ENCODE measurements around the gene TSPAN5. TPM values are rescaled to one million over a fixed set of nuclear protein-coding genes. Genes with fewer than 3 reads are reported as not detected.

TSPAN5 gene
- total and polyA plus RNA-seq, 2 experiments from 2014 or later = 22.4 to 35.9 TPM

DNA sequence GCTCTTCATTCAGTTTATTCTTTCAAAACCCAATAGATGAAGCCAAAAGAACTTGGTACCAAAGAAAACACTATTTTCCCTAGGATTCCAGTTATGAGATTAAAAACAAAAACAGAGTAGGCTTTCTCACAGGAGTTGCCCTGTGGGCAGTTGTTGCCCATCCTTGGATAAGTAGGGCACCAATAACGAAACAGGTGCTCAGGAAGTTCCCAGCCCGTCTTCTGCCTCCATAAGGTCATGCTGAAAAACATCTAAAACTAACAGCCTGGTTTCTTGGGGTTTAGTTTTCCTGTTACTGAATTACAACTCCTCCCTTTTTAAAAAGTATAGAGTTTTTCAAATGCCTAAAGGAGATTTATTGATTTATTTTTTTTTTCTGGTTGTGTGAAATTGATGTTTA lies 14.7 kb downstream of the TSPAN5 start:
- H2AFZ ChIP-seq = no peak overlapping the region
- no peak for DNase-seq (ENCODE audit: low spot score)
- no peaks in the 10 kb centered on the region for H3K36me3 ChIP-seq (replicated peaks; ENCODE audit: insufficient read depth, low read depth)
- TF ChIP-seq, protein P1, sequence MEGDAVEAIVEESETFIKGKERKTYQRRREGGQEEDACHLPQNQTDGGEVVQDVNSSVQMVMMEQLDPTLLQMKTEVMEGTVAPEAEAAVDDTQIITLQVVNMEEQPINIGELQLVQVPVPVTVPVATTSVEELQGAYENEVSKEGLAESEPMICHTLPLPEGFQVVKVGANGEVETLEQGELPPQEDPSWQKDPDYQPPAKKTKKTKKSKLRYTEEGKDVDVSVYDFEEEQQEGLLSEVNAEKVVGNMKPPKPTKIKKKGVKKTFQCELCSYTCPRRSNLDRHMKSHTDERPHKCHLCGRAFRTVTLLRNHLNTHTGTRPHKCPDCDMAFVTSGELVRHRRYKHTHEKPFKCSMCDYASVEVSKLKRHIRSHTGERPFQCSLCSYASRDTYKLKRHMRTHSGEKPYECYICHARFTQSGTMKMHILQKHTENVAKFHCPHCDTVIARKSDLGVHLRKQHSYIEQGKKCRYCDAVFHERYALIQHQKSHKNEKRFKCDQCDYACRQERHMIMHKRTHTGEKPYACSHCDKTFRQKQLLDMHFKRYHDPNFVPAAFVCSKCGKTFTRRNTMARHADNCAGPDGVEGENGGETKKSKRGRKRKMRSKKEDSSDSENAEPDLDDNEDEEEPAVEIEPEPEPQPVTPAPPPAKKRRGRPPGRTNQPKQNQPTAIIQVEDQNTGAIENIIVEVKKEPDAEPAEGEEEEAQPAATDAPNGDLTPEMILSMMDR (IDR thresholded peaks at IDR 0.05; ENCODE audit: poor library complexity) = no peak
- TF ChIP-seq EZH2 (IDR thresholded peaks at IDR 0.05; ENCODE audit: borderline replicate concordance) (no peak), EZH2phosphoT487 (IDR thresholded peaks at IDR 0.05; ENCODE audit: low read depth, severe bottlenecking, unreplicated experiment) (no peak)
- no peaks in the 10 kb centered on the region for H3K9me2 ChIP-seq (replicated peaks; ENCODE audit: insufficient read depth)
- H3K27ac ChIP-seq = no peak overlapping the region
- WGBS (ENCODE audit: low lambda C conversion rate, missing lambda C conversion rate) = 97% methylated on average over 2 of the region's 2 CpGs
- H3K4me2 ChIP-seq = no peak overlapping the region
- no peaks in the 10 kb centered on the region for H3K4me1 ChIP-seq (ENCODE audit: insufficient read depth)
- H4K20me1 ChIP-seq (ENCODE audit: insufficient read depth, poor library complexity, severe bottlenecking) = no peaks in the 10 kb centered on the region
- no peak overlapping the region for H3K4me3 ChIP-seq
- H3K79me2 ChIP-seq = peaks cover 68% of the 10 kb centered on the region
- no peaks in the 10 kb centered on the region for H3K27me3 ChIP-seq
- no peaks in the 10 kb centered on the region for H3K9me3 ChIP-seq (ENCODE audit: low read depth)

DNA sequence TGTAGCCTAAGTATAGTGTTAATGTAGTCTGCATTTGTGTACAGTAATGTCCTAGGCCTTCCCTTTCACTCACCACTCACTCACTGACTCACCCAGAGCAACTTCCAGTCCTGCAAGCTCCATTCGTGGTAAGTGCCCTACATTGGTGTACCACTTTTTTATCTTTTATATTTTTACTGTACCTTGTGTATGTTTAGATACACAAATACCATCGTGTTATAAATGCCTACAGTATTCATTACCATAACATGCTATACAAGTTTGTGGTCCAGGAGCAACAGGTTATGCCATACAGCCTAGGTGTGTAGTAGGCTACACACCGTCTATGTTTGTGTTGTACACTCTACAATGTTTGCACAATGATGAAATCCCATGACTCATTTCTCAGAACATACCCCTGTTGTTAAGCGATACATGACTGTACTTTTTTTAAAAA lies 15.4 kb downstream of the TSPAN5 start:
- DNase-seq (ENCODE audit: low spot score) = peak; percentile 35
- Histone ChIP-seq H3K79me2 (peaks cover 69% of the 10 kb centered on the region), H3K4me3 (no peak overlapping the region), H3K27ac (no peak overlapping the region), H4K20me1 (ENCODE audit: insufficient read depth, poor library complexity, severe bottlenecking) (no peaks in the 10 kb centered on the region), H3K27me3 (no peaks in the 10 kb centered on the region), H3K9me3 (ENCODE audit: low read depth) (no peaks in the 10 kb centered on the region), H3K36me3 (replicated peaks; ENCODE audit: insufficient read depth, low read depth) (no peaks in the 10 kb centered on the region), H3K4me1 (ENCODE audit: insufficient read depth) (no peaks in the 10 kb centered on the region), H3K4me2 (no peak overlapping the region), H2AFZ (no peak overlapping the region), H3K9me2 (replicated peaks; ENCODE audit: insufficient read depth) (no peaks in the 10 kb centered on the region)
- WGBS (ENCODE audit: low lambda C conversion rate, missing lambda C conversion rate) = 51% methylated on average over 4 of the region's 4 CpGs
- TF ChIP-seq EZH2 (IDR thresholded peaks at IDR 0.05; ENCODE audit: borderline replicate concordance) (no peak), EZH2phosphoT487 (IDR thresholded peaks at IDR 0.05; ENCODE audit: low read depth, severe bottlenecking, unreplicated experiment) (no peak)
- TF ChIP-seq, protein P1 (IDR thresholded peaks at IDR 0.05; ENCODE audit: poor library complexity) = no peak

DNA sequence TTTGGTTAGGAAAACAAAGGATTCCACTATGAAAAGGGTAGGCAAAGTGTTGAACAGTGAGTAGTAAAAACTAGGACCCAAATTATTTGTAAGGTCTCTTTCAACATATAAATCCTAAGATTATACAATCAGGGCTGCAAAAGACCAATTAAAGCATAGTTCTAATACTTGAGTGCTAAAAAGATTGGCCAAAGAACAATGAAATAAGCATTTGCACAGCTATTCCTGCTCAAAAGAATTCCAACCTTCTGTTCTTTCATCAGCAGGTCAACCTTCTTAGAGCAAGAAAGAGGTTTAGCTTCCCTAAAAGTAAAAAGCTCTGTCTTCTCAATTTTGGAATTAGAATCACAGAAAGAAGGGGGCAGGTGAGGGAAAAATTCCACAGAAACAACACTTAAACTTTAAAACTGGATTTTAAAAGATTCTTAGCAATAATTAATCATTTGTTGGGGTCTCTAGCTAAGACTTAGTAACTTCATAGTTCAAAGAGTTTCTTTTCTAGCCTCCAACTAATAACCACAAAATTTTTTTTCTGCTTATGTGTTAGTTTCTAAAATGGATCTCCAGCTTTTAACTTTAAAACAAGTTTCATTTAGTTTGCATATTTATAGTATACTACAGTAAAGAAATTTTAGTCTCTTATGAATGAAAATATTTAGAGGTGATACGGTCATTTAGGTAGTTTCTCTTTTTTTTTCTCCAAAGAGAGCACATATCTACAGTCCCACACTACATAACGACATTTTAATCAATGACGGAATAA lies 16.3 kb downstream of the TSPAN5 start:
- Histone ChIP-seq H4K20me1 (ENCODE audit: insufficient read depth, poor library complexity, severe bottlenecking) (no peaks in the 10 kb centered on the region), H3K27me3 (no peaks in the 10 kb centered on the region), H3K79me2 (peaks cover 76% of the 10 kb centered on the region), H3K36me3 (replicated peaks; ENCODE audit: insufficient read depth, low read depth) (no peaks in the 10 kb centered on the region), H2AFZ (no peak overlapping the region), H3K9me2 (replicated peaks; ENCODE audit: insufficient read depth) (no peaks in the 10 kb centered on the region), H3K4me3 (no peak overlapping the region), H3K9me3 (ENCODE audit: low read depth) (no peaks in the 10 kb centered on the region), H3K4me2 (no peak overlapping the region), H3K4me1 (ENCODE audit: insufficient read depth) (no peaks in the 10 kb centered on the region), H3K27ac (no peak overlapping the region)
- DNase-seq (ENCODE audit: low spot score) = no peak
- no peak for TF ChIP-seq EZH2phosphoT487 (IDR thresholded peaks at IDR 0.05; ENCODE audit: low read depth, severe bottlenecking, unreplicated experiment)
- no peak for TF ChIP-seq EZH2 (IDR thresholded peaks at IDR 0.05; ENCODE audit: borderline replicate concordance)
- TF ChIP-seq, protein P1 (IDR thresholded peaks at IDR 0.05; ENCODE audit: poor library complexity) = no peak
- over 99% methylated on average over 3 of the region's 3 CpGs for WGBS (ENCODE audit: low lambda C conversion rate, missing lambda C conversion rate)

Data from hepatocyte (in vitro differentiated cells).